Endothelial cell of umbilical vein (primary cell): ENCODE results near the gene CDYL. TPM values are rescaled to one million over a fixed set of nuclear protein-coding genes. Genes with fewer than 3 reads are reported as not detected.
"Not testable (repeated sequence)": the region's sequence is repeated elsewhere in the genome, so short reads cannot be mapped to it uniquely, and the experiment has no call there.

ENCODE experiments used
- BruUV-seq: library from RNA; stranded (reverse); fragments of 400-500 nt; replicated peaks from 2 replicates; lab custom pipeline; 2021; lab: Mats Ljungman, UMichigan
- CTCF ChIA-PET: fragments of 300-600, 350-600 bp; sonication (Branson Sonifier 250); formaldehyde crosslinking; loops from one replicate; lab custom pipeline; 2021; ENCODE audit warnings: antibody characterized with exemption, inconsistent platforms; lab: Charles Lee
- POLR2A ChIA-PET: fragments of 300-600, 350-600 bp; sonication (Branson Sonifier 250); formaldehyde crosslinking; loops from one replicate; lab custom pipeline; 2021; ENCODE audit warnings: antibody characterized with exemption, inconsistent platforms; lab: Charles Lee
- DNase-seq: peaks from one replicate; pipeline ENCODE4 v3.0.0-alpha.2; 2011; ENCODE audit warnings: low read depth, low spot score
- FAIRE-seq: peaks from 2 replicates; lab custom pipeline; 2011; peaks lifted over from hg19 to GRCh38; lab: Jason Lieb, UNC
- H2AFZ ChIP-seq: 2 replicates; pipeline ENCODE4 v1.6.0; 2012; ENCODE audit warnings: low read depth, low read length, control low read depth, inconsistent platforms
- H3K27ac ChIP-seq: 2 replicates; pipeline ENCODE4 v1.5.1; 2011; ENCODE audit warnings: low read depth, mild to moderate bottlenecking, control low read depth, low read length, moderate library complexity; ENCODE audit not compliant: insufficient read depth
- H3K27me3 ChIP-seq, 2 experiments: 2 replicates each; pipeline versions ENCODE4 v1.6.0 to v1.6.1; 2011; ENCODE audit warnings: low read length in 2 of 2, mixed read lengths in 1 of 2; ENCODE audit not compliant: control insufficient read depth in 2 of 2, insufficient read depth in 2 of 2
- H3K36me3 ChIP-seq, 2 experiments: 2 replicates in 1 of 2; 3 replicates in 1 of 2; pipeline ENCODE4 v1.5.1; 2011; ENCODE audit warnings: low read length in 2 of 2, mild to moderate bottlenecking in 1 of 2, moderate library complexity in 1 of 2; ENCODE audit not compliant: control insufficient read depth in 2 of 2, insufficient read depth in 2 of 2; ENCODE audit errors: extremely low read depth in 1 of 2
- H3K4me1 ChIP-seq: 3 replicates; pipeline ENCODE4 v1.5.1; 2011; ENCODE audit warnings: mild to moderate bottlenecking, low read length; ENCODE audit not compliant: control insufficient read depth, insufficient read depth; ENCODE audit errors: extremely low read depth
- H3K4me2 ChIP-seq: 2 replicates; pipeline ENCODE4 v1.6.1; 2011; ENCODE audit warnings: low read length, control low read depth, mixed read lengths; ENCODE audit not compliant: insufficient read depth
- H3K4me3 ChIP-seq, 3 experiments: fragments of 200-600 bp in 1 of 3; sonication (generic), shearing (Covaris generic) in 1 of 3; replicated peaks in 1 of 3; 2 replicates each; pipeline ENCODE4 v1.5.1; 2011 to 2016; ENCODE audit warnings: control low read depth in 3 of 3, low read length in 3 of 3, mild to moderate bottlenecking in 2 of 3, inconsistent platforms in 1 of 3, low read depth in 1 of 3, moderate library complexity in 1 of 3; ENCODE audit not compliant: insufficient read depth in 1 of 3
- H3K79me2 ChIP-seq: 2 replicates; pipeline ENCODE4 v1.6.0; 2012; ENCODE audit warnings: low read length, inconsistent platforms; ENCODE audit not compliant: control insufficient read depth, insufficient read depth
- H3K9ac ChIP-seq: replicated peaks from 2 replicates; pipeline ENCODE3; 2011; ENCODE audit warnings: low read length, control low read depth; ENCODE audit not compliant: insufficient read depth; ENCODE audit errors: extremely low read depth
- H3K9me1 ChIP-seq: replicated peaks from 3 replicates; pipeline ENCODE4 v1.6.0; 2011; ENCODE audit warnings: mild to moderate bottlenecking, low read length; ENCODE audit not compliant: control insufficient read depth, insufficient read depth; ENCODE audit errors: extremely low read depth
- H3K9me3 ChIP-seq: replicated peaks from 2 replicates; pipeline ENCODE4 v1.5.1; 2012; ENCODE audit warnings: low read length, inconsistent platforms; ENCODE audit not compliant: control insufficient read depth, insufficient read depth
- H4K20me1 ChIP-seq: replicated peaks from 2 replicates; pipeline ENCODE3; 2011; ENCODE audit warnings: mild to moderate bottlenecking, low read length; ENCODE audit not compliant: control insufficient read depth, insufficient read depth; ENCODE audit errors: extremely low read depth
- CTCF ChIP-seq, 2 donors: IDR thresholded peaks; 1 replicate in 1 of 2; 2 replicates in 1 of 2; pipeline ENCODE4 v1.5.1; 2011; ENCODE audit warnings: low read length in 2 of 2, mild to moderate bottlenecking in 2 of 2, moderate library complexity in 2 of 2, control low read depth in 1 of 2, inconsistent platforms in 1 of 2, low read depth in 1 of 2; ENCODE audit not compliant: insufficient read depth in 1 of 2; ENCODE audit errors: extremely low read depth in 1 of 2
- EZH2 ChIP-seq: IDR thresholded peaks from 2 replicates; pipeline ENCODE4 v1.6.1; 2012; ENCODE audit warnings: borderline replicate concordance, low read depth, mild to moderate bottlenecking, moderate library complexity, low read length, inconsistent platforms; ENCODE audit not compliant: severe bottlenecking
- FOS ChIP-seq: IDR thresholded peaks from 2 replicates; pipeline ENCODE4 v1.6.1; 2011; ENCODE audit warnings: mild to moderate bottlenecking, low read length, moderate library complexity, borderline replicate concordance; ENCODE audit not compliant: insufficient read depth
- GATA2 ChIP-seq: IDR thresholded peaks from 2 replicates; pipeline ENCODE4 v1.7.0; 2011; ENCODE audit warnings: low read depth, mild to moderate bottlenecking, moderate library complexity, mixed read lengths, low read length; ENCODE audit not compliant: insufficient read length, insufficient read depth
- JUN ChIP-seq: IDR thresholded peaks from 2 replicates; pipeline ENCODE4 v1.6.1; 2011; ENCODE audit warnings: borderline replicate concordance, low read depth; ENCODE audit not compliant: insufficient read length, insufficient read depth
- MAX ChIP-seq: IDR thresholded peaks from 2 replicates; pipeline ENCODE4 v1.6.1; 2011; ENCODE audit not compliant: insufficient read depth, insufficient read length
- MYC ChIP-seq: IDR thresholded peaks from one replicate; pipeline ENCODE4 v1.6.1; 2011; ENCODE audit warnings: mild to moderate bottlenecking, low read depth, low read length
- POLR2A ChIP-seq: IDR thresholded peaks from 2 replicates; pipeline ENCODE4 v1.6.1; 2012; ENCODE audit warnings: low read depth, mild to moderate bottlenecking, control low read depth, low read length
- POLR2AphosphoS5 ChIP-seq: IDR thresholded peaks from 2 replicates; pipeline ENCODE4 v1.6.1; 2012; ENCODE audit warnings: low read depth, mild to moderate bottlenecking, control low read depth, low read length, moderate library complexity; ENCODE audit not compliant: insufficient read depth
- dilution Hi-C: fragments of 300-500 bp; cut with MboI; formaldehyde crosslinking; loops from one replicate; pipeline ENCODE4 v1.15.0; 2019; ENCODE audit warnings: low sequenced_read_pairs; ENCODE audit not compliant: extremely low pct_ligation_motif_present
- intact Hi-C: fragments of 100-400 bp; cut with micrococcal nuclease; formaldehyde crosslinking; loops from one replicate; pipeline ENCODE4 v1.10.0; 2022
- polyA plus RNA-seq, 4 experiments: library from polyadenylated mRNA; depleted of rRNA in 3 of 4; stranded (reverse) in 3 of 4; unstranded in 1 of 4; fragments of >200 nt; gene quantifications; 2 replicates each; pipeline versions ENCODE4 v1.2.1 to v1.2.3, GENCODE V29; 2011 to 2012; ENCODE audit warnings: missing spikeins in 1 of 4
- total RNA-seq: library from RNA; stranded (reverse); gene quantifications from 2 replicates; pipeline ENCODE4 v1.2.3, GENCODE V29; 2021

Gene CDYL
- total and polyA plus RNA-seq, 2 donors (not counting 3 experiments of a cell fraction or from before 2014, with no cell fraction given): 10.2 to 35.6 TPM

- Histone ChIP-seq H4K20me1 (no peaks in the 10 kb centered on the region), H3K4me1 (peaks cover 7% of the 10 kb centered on the region), H2AFZ (peak overlapping the region; percentile 97), H3K27me3 (no peaks in the 10 kb centered on the region), H3K79me2 (no peaks in the 10 kb centered on the region), H3K9me3 (no peaks in the 10 kb centered on the region), H3K36me3 (peaks cover 0 to 6% of the 10 kb centered on the region in 2 experiments), H3K4me3 (peak overlapping the region; percentile 51 to 72 (median 63)), H3K27ac (peak overlapping the region; percentile 79), H3K4me2 (peak overlapping the region; percentile 84), H3K9ac (peak overlapping the region; percentile 79), H3K9me1 (no peaks in the 10 kb centered on the region)
- POLR2A ChIA-PET: interaction anchor here (0.7 kb wide), 1 partner anchor 8 kb away, joined by 4 read pairs; no protein-coding TSS in a partner anchor
- peak; percentile 62 for FAIRE-seq
- no TSS peak for BruUV-seq
- dilution Hi-C loops (no loop called here), intact Hi-C loops (loop anchor here (1.0 kb wide), 6 partner anchors 8 to 691 kb away; partner anchors contain the start of gene PPP1R3G)
- no peak for TF ChIP-seq POLR2A
- TF ChIP-seq GATA2: no peak
- TF ChIP-seq JUN: no peak
- no peak for TF ChIP-seq EZH2
- no peak for TF ChIP-seq CTCF (IDR thresholded peaks at IDR 0.05; ENCODE audit: extremely low read depth in 1 of 2, insufficient read depth in 1 of 2, low read depth in 1 of 2, low read length in 2 of 2)
- TF ChIP-seq MYC: no peak
- TF ChIP-seq POLR2AphosphoS5: no peak
- TF ChIP-seq MAX: no peak
- TF ChIP-seq FOS: no peak
- no peak for DNase-seq
- CTCF ChIA-PET: interaction anchor here (1.0 to 2.4 kb wide), 7 partner anchors 9 to 399 kb away, joined by 3 to 12 read pairs (median 6); no protein-coding TSS in a partner anchor
These were observed 228.3 kb downstream of the CDYL start for GRCh38 chr6:5004373-5005037.

DNA sequence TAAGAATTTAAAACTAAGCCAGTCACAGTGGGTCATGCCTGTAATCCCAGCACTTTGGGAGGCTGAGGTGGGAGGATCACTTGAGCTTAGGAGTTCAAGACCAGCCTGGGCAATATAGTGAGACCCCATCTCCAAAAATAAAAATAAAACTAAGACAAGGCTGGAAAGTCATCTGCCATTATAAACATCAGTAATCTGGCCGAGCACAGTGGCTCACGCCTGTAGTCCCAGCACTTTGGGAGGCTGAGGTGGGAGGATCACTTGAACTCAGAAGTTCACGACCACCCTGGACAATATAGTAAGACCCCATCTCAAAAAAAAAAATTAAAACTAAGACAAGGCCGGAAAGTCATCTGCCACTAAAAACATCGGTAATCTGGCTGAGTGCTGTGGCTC lies 228.8 kb downstream of the CDYL start:
- H3K4me2 ChIP-seq, BruUV-seq, H3K36me3 ChIP-seq, H3K4me1 ChIP-seq, H3K27me3 ChIP-seq, H3K9ac ChIP-seq, H3K27ac ChIP-seq, intact Hi-C loops, H3K79me2 ChIP-seq, dilution Hi-C loops, DNase-seq, H3K9me1 ChIP-seq, CTCF ChIA-PET, H3K9me3 ChIP-seq, H3K4me3 ChIP-seq, H2AFZ ChIP-seq, H4K20me1 ChIP-seq: not testable (repeated sequence)
- POLR2A ChIA-PET: interaction anchor here (0.7 kb wide), 1 partner anchor 424 kb away, joined by 3 read pairs; no protein-coding TSS in a partner anchor
- peak; percentile 4 for FAIRE-seq
